ENCODE measurements around the gene TMEM255B.

TMEM255B gene

DNA sequence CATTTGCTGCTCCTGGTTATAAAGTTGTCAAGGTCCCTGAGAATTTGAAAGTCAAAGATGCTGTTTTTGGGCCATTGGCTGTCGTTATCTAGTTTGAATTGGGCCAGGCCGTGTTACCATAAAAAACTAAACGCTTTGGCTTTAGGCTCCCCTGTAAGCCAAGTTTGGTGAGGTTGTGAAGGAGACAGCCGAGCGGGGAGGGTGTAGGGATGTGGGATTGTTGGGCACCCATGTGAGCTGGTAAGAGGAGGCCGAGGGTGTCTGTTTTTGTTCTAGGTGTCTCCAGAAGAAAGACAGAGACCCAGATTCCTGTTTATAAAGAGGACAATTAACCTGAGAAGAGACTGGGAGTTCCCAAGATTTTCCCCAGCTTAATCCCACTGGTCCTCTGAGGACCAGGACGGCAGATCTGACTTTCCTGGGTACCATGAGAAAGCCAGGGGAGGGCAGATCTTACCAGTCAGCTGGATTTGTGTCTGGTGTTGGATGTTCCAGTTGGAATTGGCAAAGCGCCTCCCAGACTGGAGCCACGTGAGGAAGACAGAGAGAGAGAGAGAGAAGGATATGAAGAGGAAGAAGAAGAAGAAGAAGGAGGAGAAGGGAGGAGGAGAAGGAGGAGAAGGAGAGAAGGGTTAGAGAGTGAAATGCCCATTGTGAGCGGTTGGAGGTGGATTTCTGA, 25.1 kb downstream of the TMEM255B start:
- DNase-seq (ENCODE audit: low read depth) = no peak
- no peak overlapping the region for H3K4me3 ChIP-seq (ENCODE audit: low read depth, low read length)
- TF ChIP-seq, protein P1, sequence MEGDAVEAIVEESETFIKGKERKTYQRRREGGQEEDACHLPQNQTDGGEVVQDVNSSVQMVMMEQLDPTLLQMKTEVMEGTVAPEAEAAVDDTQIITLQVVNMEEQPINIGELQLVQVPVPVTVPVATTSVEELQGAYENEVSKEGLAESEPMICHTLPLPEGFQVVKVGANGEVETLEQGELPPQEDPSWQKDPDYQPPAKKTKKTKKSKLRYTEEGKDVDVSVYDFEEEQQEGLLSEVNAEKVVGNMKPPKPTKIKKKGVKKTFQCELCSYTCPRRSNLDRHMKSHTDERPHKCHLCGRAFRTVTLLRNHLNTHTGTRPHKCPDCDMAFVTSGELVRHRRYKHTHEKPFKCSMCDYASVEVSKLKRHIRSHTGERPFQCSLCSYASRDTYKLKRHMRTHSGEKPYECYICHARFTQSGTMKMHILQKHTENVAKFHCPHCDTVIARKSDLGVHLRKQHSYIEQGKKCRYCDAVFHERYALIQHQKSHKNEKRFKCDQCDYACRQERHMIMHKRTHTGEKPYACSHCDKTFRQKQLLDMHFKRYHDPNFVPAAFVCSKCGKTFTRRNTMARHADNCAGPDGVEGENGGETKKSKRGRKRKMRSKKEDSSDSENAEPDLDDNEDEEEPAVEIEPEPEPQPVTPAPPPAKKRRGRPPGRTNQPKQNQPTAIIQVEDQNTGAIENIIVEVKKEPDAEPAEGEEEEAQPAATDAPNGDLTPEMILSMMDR (IDR thresholded peaks at IDR 0.05; ENCODE audit: control insufficient read depth, extremely low read depth, insufficient read depth) = no peak

DNA sequence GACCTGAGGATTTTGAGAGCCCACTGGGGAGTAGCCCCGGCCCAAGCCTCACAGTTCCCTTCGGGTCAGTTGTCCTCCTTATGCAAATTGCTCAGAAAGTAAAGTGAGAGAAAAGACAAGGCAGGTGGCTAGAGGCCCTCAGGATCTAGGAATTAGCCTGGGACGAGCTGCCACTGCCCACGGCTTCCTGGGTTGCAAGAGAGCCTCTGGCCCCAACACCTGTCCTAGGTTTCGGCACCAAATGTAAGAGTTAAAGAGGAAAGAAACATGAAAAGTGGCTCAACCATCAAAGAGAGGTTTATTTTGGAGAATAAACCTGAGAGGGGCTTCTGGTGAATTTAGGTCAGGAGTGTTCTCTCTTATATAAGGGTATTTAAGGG, 25.6 kb downstream of the TMEM255B start:
- H3K4me3 ChIP-seq (ENCODE audit: low read depth, low read length) = no peak overlapping the region
- DNase-seq (ENCODE audit: low read depth) = no peak
- TF ChIP-seq, protein P1 (IDR thresholded peaks at IDR 0.05; ENCODE audit: control insufficient read depth, extremely low read depth, insufficient read depth) = no peak

DNA sequence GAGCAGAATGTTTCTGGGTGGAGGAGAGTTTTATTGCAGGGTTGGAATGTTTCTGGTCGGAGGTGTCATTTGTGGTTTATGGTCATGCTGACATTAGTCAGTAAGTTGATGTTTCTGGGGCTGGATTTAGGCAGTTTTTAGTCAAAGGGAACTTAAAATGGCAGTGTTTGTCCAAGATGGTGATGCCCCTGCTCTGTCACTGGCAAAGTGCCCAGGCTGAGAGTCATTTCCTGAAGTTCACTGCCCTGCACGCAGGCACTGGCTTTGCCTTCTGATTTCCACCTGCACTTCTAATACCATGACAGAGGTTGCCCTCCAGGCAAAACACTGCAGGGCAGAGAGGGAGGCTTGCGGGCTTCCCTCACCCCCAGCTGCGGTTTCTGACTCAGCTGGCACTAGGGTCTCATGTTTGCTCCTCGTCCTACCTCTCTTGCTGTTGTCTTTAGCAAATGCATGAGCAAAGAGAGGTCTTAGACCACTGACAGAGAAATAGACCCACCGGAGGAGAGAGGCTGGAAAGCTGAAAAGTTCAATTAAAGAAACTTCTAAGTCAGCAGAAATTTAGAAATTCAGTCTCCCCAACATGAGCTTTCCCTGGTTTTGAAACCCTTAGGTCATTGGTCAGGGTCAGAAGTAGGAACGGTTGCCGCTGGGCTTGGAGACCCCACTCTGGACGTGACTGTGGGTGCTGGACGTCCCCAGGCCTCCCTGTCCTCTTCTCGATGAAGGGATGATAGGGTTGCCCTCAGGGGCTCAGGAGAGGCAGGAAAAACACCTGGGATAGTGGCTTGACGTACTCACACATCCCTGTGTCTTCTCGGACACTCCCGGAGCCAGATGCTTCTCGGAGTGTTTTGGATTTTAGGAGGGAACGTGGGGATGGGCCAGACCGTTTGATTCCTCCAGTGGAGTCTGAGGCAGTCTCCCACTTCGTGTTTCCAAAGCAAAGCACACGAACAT, 26.3 kb downstream of the TMEM255B start:
- DNase-seq (ENCODE audit: low read depth) = no peak
- TF ChIP-seq, protein P1 (IDR thresholded peaks at IDR 0.05; ENCODE audit: control insufficient read depth, extremely low read depth, insufficient read depth) = no peak
- no peak overlapping the region for H3K4me3 ChIP-seq (ENCODE audit: low read depth, low read length)

DNA sequence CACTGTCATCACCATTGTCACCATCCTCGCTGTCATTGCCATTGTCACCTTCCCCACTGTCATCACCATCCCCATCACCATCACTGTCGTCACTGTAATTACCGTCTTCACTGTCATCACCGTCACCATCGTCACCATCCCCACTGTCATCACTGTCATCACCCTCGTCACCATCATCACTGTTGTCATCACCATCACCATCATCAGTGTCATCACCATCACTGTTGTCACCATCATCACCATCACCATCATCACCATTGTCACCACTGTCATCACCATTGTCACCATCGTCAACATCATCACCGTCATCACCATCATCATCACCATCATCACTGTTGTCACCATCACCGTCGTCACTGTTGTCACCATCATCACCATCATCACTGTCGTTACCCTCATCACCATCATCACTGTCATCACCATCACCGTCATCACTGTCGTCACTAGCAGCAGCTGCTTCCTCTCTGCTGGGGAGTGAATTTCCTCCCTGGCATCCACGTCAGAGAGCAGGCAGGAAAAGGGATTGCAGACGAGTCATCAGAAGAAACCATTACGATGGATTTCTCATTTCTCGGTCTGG, 27.3 kb downstream of the TMEM255B start:
- H3K4me3 ChIP-seq (ENCODE audit: low read depth, low read length) = no peak overlapping the region
- TF ChIP-seq, protein P1 (IDR thresholded peaks at IDR 0.05; ENCODE audit: control insufficient read depth, extremely low read depth, insufficient read depth) = no peak
- DNase-seq (ENCODE audit: low read depth) = no peak

DNA sequence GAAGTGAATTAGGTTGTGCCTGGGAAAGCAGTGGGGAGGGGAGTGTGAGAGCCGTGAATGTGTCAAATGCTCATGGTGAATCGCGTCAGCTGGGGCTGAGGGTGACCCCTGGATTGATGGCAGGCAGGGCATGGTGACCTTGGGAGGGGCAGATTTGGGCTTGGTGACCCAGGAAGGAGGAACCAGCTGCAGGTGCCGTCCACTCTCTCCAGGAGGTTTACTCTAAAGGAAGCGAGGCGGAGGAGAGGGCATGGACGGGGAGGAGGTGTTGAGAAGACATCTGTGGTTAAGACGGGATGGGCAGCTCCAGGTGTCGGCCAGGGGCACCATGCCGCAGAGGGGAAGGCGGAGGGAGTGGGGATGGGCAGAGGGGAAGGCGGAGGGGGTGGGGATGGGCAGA, 28.7 kb downstream of the TMEM255B start:
- DNase-seq (ENCODE audit: low read depth) = no peak
- no peak overlapping the region for H3K4me3 ChIP-seq (ENCODE audit: low read depth, low read length)
- TF ChIP-seq, protein P1 (IDR thresholded peaks at IDR 0.05; ENCODE audit: control insufficient read depth, extremely low read depth, insufficient read depth) = no peak

DNA sequence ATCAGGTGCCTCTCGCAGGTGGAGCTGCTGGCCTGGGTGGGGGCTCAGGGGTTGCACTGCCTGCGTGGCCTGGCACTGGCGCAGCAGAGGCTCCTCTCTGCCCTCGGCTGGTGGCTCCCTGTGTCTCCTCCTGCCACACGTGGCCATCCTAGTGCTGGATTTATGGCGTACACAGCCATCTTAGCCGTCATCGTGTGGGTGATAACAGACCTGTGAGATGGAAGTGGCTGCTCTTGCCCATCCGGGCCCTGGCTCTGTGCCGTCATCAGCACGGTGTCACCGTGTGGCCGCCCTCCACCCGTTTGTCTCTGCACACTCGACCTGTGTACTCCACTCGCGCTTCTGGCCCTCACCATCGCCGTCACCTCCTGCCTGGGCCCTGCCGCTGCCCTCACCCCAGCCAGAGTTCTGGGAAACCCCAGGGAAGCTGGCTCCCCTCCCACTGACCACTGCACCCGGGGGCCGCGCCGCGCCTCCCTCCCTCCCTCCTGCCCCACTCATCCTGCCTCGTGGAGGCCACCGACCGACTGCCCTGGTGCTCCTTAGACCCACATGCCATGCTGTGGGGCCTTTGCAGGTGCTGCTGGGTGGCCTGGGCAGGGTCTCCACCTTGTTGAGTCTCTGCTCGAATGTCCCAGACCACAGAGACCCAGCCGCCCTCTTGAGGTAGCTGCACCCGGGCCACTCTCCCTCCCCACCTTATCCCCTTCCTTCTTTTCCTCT, 29.5 kb downstream of the TMEM255B start:
- no peak overlapping the region for H3K4me3 ChIP-seq (ENCODE audit: low read depth, low read length)
- DNase-seq (ENCODE audit: low read depth) = no peak
- TF ChIP-seq, protein P1 (IDR thresholded peaks at IDR 0.05; ENCODE audit: control insufficient read depth, extremely low read depth, insufficient read depth) = no peak

Measured in LNCaP clone FGC (cell line).